ENCODE results near the gene ZNF677. TPM values are rescaled to one million over a fixed set of nuclear protein-coding genes. Genes with fewer than 3 reads are reported as not detected.
"Not testable (repeated sequence)": the region's sequence is repeated elsewhere in the genome, so short reads cannot be mapped to it uniquely, and the experiment has no call there.

ZNF677 gene
- 6.4 and 7.7 TPM in 2 replicates for total RNA-seq (2014; rRNA removed; shearing (Covaris generic))

DNA sequence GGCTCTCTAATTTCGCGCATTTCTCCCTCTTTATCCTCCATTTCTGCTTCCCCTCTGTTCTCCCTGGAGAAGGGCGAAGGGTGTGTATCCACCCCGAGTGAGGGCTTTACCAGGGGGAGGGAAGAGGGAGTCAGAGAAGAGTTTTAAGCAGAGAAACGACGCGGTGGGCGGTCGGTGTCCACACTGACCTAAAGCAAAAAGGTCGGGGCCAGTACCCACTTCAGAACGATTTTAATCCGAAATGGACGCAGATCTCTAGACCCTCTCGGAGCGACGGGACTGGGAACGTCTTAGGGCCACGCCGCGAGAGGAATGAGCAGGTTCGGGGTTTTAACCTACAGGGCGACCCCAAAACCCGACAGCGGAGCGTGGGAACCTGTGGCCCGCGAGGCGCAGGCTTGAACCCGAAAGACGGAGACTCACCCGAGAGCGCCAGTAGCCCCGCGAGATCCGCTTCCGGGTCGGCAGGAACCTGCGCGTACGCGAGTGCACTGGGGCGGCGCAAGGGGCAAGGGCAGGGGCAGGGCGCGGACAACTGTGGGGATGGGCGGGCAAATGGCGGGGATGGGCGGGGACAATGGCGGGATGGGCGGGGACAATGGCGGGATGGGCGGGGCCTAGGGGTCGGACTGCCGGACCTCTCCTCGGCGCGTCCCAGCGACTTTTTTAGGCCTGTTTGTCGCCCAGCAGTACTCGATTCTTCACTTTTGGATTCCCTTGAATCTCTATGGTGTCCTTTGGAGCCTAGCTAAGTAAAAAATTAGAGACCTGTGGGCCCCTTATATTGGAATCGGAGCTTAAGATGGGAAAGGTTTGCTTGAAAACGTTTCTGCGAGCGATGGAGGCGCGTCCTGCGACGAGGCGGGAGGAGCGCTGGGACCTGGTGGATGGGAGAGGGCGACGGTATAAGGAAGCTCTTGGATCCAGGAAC lies at the start of gene ZNF677:
Gene ZNF677, minus strand, starts transcription at position 463 of the 931 bp plus-strand sequence. CDS start 3,323 bp downstream, outside the sequence.
- peak; percentile 70 for DNase-seq (ENCODE audit: low read depth)

DNA sequence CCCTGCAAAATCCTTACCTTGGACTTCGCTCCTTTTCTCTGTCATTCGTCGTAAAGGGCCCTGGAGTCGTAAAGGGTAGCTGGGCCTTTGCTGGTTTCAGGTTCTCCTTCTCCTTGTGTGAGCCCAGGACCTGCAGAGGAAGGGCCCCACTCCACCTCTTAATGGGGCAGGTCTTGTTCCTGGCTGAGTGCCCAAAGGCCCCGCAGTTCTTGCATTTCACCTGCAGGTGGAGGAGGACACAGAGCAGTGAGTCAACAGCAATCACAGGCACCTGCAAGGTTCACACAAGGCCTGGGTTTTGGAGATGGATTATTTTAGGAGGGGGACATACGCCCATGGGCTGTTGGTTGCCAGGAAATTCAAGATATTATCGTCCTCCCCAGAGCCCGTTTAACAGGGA lies 46.7 kb upstream of the ZNF677 start:
- not testable (repeated sequence) for DNase-seq (ENCODE audit: low read depth)

DNA sequence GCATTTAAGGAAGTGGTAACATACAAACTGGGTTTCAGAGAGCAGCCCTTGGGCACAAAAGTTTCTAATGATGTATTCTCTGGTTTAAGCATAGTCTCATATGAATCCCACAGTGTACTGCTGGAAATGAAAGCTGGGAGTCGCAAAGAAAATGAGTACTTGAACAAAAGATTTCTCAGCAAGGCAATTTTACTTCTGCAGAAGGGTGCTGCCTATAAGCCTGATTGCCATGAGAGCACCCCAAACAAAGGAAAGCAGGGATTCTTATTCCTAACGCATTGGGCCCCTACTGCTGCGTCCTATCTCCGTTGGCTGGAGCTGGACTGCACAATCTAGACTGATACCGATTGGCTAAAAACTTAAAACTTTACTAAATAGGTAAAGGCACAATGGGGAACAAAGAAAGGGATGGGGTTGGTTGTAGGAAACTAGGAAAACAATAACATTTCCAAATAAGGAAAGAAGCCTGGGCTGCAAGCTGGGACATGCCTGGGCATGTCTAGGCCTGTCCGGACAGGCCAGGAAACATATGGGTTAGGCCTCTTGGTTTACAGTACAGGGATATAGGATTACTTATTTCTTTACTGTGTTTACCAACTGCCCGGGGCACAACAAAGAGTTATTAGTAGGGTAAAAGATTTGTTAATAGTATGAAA lies 40.2 kb upstream of the ZNF677 start:
- DNase-seq (ENCODE audit: low read depth), result no peak

DNA sequence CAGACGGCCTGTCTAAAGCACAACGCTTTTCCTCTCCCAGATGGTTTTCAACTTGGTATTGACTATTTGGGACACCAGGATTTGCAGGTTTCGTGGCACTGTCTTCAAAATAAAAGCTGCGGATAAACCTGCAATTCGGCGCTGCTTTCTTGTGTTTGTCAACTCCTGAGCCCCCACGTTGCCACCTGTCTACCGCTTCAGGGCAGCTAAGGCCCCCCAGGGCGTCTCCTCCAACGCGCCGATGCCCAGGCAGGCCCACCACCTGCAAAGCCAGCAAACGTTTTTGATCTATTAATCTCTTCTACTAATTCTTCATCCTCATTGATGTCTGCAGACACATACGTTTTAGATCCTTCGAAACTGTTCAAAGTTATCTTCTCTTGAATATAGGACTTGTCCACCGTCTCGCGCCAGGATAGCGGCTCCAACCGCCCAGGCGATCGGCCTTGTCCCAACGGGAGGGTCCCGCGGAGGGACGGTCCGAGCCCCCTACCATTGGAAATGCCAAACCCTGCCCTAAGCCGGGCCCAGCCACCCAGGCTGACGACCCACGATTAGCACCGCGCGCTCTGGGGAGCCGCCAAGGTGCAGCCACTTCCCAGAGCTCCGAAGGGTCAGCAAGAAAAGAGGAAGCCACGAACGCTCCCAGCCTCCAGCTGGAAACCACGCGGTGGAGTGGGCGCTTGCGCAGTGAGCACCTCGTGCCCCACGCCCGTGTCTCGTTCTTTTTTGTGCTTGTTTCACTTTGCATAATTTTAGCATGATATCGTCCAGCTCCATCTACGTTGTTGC lies 36.3 kb upstream of the ZNF677 start:
- no peak for DNase-seq (ENCODE audit: low read depth)

DNA sequence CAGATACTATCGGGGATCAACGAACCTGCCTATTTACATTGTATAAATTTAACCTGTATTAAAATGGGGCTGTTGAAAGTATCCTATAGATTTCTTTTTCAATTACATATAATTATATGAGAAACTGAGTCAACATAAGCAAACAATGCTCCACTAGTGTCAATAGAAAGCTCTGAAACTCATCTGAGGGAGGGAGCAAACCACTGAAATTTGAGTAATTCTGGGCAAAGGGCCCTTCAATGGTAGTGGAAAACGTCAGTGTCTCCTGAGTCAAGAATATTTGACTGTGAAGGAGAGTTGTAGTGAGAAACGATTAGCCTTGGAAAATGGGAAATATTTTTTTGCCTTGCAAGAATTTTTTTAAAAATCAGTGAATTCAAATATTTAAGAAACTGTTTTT lies 30.4 kb upstream of the ZNF677 start:
- DNase-seq (ENCODE audit: low read depth), result no peak

DNA sequence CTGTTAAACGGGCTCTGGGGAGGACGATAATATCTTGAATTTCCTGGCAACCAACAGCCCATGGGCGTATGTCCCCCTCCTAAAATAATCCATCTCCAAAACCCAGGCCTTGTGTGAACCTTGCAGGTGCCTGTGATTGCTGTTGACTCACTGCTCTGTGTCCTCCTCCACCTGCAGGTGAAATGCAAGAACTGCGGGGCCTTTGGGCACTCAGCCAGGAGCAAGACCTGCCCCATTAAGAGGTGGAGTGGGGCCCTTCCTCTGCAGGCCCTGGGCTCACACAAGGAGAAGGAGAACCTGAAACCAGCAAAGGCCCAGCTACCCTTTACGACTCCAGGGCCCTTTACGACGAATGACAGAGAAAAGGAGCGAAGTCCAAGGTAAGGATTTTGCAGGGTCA lies 27.3 kb upstream of the ZNF677 start:
- DNase-seq (ENCODE audit: low read depth), result not testable (repeated sequence)

DNA sequence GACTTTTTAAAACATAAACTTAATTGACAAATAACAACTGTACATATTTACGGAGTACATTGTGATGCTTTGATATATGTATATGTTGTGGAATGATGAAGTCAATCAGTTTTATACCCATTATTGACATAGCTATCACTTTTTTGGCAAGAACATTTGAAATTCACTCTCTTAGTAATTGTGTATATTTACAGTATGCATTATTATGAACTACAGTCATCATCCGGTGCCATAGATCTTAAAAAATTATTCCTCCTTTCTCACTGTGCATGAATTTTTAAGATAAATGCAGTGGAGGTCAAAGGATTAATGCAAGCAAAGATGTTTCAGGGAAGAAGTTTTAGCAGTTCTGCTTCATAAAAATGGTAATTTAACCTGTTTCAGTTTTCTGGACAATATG lies 20.8 kb upstream of the ZNF677 start:
- DNase-seq (ENCODE audit: low read depth), result no peak

DNA sequence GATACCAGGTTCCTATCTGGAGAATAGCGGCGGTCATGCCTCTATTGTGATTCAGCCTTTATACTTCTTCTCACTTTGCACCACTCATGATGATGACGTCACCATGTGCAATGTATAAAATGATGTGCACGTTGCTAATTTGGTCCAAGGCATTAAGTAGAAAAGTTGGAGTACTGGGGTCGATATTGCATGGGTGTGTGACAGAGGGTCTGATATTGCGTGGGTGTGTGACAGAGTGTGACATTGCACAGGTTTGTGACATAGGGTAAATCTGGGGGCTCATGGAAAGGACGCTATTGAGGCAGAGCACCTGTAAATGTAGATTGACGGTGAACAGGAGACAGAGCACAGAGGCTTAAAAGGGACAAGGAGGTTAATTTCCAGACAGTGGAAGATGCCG lies 17.4 kb upstream of the ZNF677 start:
- no peak for DNase-seq (ENCODE audit: low read depth)

DNA sequence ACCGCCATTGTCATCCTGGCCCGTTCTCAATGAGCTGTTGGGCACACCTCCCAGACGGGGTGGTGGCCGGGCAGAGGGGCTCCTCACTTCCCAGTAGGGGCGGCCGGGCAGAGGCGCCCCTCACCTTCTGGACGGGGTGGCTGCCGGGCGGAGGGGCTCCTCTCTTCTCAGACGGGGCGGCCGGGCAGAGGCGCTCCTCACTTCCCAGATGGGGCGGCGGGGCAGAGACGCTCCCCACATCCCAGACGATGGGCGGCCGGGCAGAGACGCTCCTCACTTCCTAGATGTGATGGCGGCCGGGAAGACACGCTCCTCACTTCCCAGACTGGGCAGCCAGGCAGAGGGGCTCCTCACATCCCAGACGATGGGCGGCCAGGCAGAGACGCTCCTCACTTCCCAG lies 15.2 kb upstream of the ZNF677 start:
- not testable (repeated sequence) for DNase-seq (ENCODE audit: low read depth)

DNA sequence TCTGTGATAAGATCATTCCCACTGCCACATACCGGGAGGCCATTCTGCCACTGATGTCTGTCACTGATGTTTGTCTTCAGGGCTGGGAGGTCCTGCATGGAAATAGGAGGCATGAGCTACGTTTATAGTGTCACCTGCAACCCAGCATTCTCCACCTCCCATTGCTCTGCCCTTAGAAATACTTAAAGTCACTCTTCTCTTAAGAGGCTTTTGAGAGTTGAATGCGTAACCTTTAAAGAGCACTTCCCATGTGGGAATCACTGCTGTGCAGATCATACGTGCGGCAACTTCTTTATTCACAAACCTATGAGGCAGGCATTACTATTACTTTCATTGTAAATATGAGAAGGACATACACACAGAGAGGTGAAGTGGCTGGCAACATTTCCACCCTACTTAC lies 12.9 kb upstream of the ZNF677 start, which contains the start of gene VN1R4:
Gene VN1R4, minus strand, starts transcription at position 101 of the 400 bp plus-strand sequence. Its CDS starts 58 bp downstream, at position 43.
- DNase-seq (ENCODE audit: low read depth), result not testable (repeated sequence)

DNA sequence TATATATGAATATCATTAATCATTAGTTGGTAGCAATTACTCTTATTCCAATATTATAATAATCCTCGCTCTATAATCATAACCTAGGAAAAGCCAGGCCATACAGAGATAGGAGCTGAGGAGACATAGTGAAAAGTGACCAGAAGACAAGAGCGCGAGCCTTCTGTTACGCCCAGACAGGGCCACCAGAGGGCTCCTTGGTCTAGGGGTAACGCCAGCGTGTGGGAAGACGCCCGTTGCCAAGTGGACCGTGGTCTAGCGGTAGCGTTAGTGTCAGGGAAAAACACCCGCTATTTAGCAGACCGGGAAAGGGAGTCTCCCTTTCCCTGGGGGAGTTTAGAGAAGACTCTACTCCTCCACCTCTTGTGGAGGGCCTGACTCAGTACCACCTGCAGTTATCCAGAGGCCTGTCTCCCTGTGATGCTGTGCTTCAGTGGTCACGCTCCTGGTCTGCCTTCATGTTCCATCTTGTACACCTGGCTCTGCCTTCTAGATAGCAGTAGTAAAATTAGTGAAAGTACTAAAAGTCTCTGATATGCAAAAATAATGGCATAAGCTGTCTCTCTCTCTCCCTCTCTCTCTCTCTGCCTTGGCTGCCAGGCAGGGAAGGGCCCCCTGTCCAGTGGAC lies 3.2 kb upstream of the ZNF677 start, which contains the start of gene VN1R2:
Gene VN1R2, plus strand, starts transcription at position 578 of the 628 bp plus-strand sequence. CDS start 84 bp downstream, outside the sequence.
- DNase-seq (ENCODE audit: low read depth), result not testable (repeated sequence)

DNA sequence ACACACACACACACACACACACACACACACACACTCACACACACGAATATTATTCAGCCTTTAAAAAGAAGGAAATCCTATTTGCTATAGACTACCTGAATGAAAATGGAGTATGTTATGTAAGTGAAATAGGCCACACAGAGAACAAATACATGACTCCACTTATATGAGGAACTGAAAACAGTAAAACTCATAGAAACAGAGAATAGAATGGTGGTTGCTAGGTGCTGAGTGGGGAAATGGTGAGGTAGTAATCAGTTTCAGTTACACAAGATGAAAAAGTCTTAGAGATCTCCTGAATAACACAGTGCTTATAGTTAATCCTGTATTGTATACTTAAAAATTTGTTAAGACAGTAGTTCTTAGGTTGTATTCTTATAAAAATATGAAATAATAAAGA lies 8.2 kb downstream of the ZNF677 start:
- DNase-seq (ENCODE audit: low read depth), result no peak

DNA sequence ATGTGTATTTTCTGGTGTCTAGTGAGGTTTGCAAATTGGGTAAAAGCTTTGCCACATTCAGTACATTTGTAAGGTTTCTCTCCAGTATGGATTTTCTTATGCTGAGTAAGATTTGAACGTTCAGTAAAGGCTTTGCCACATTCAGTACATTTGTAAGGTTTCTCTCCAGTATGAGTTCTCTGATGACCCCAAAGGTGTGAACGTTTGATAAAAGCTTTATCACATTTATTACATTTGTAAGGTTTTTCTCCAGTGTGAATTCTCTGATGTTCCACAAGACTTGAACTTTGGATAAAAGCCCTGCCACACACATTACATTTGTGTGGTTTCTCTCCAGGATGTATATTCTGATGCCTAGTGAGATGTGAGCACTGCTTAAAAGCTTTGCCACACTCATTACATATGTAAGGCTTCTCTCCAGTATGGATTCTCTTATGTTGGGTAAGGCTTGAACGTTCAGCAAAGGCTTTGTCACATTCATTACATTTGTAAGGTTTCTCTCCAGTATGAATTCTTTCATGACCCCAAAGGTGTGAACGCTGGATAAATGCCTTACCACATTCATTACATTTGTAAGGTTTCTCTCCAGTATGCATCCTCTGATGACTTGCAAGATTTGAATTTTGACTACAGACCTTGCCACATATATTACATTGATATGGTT lies 17.4 kb downstream of the ZNF677 start:
- no peak for DNase-seq (ENCODE audit: low read depth)

DNA sequence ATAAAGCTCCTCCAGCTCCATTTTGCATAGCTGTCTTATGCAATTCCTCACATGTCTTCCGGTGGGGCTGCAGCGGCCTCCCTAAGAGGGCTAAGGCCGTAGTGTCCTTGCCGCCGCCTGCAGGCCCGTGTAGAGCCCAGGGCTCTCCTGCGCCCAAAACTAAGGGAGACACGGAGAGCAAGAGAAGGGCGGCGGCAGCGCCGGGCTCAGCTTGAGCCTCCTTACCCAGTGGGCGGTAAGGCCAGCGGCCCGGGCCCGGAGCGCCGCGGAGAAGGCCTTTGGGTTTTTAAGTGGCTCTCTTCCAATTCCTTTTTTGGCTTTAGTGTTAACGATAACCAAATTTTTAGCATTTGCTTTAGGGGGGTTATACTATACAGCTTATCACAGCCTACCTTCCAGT lies 30.1 kb downstream of the ZNF677 start:
- no peak for DNase-seq (ENCODE audit: low read depth)

DNA sequence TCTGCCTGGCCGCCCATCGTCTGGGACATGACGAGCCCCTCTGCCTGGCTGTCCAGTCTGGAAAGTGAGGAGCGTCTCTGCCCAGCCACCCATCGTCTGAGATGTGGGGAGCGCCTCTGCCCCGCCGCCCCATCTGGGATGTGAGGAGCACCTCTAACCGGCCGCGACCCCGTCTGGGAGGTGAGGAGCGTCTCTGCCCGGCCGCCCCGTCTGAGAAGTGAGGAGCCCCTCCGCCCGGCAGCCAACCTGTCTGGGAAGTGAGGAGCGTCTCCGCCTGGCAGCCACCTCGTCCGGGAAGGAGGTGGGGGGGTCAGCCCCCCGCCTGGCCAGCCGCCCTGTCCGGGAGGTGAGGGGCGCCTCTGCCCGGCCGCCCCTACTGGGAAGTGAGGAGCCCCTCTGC lies 32.0 kb downstream of the ZNF677 start:
- DNase-seq (ENCODE audit: low read depth), result not testable (repeated sequence)

DNA sequence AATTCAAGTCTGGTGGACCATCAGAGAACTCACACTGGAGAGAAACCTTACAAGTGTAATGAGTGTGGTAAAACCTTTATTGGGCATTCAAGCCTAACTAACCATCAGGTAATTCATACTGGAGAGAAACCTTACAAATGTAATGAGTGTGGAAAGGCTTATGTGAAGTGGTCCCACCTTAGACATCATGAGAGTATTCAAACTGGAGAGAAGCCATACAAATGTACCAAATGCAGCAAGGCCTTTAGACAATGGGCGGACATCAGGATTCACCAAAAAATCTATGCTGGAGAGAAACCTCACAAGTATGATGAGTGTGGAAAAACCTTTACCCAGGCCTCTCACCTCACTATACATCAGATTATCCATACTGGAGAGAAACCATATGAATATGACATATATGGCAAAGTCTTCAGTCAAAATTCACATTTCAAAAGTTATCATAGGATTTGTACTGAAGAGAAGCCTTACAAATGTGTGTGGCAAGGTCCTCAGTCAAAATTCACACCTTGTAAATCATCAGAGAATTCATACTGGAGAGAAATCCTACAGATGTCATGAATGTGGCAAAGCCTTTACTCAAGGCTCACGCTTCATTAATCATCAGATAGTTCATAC lies 41.9 kb downstream of the ZNF677 start:
- DNase-seq (ENCODE audit: low read depth), result no peak

DNA sequence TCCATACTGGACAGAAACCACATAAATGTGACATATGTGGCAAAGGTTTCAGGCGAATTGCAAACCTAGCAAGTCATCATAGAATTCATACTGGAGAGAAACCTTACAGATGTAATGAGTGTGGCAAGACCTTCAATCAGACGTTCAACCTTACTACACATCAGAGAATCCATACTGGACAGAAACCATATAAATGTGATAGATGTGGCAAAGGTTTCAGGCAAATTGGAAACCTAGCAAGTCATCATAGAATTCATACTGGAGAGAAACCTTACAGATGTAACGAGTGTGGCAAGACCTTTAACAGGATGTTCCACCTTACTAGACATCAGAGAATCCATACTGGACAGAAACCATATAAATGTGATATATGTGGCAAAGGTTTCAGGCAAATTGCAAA lies 43.1 kb downstream of the ZNF677 start:
- DNase-seq (ENCODE audit: low read depth), result not testable (repeated sequence)

DNA sequence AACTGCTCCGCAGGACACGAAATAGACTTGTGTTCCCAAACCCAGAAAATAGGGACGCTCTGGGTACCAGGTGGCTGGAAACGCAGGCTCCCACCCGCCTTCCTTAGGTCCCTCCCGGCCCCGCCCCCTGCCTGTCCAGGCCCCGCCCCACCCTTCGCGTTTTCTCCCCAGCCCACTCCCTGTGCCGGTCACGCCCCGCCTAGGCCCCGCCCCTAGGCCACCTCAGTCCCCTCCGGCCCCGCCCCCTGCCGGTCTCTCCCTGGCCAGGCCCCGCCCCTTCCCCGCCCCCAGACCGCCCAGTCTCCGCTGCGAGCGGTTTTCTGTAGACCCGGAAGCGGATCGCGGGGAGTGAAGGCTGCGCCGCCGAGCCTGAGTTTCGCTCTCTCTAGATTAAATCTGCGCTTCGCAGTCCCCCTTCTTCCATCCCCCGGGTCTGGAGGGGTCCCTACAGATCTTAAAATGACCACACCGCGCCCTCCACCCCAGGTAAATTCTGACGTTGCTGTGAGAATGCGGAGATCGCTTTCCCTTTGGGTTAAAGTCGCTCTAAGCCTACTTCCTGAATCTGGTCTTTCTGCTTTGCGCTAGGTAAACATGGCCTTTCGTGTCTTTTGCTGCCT lies 57.8 kb downstream of the ZNF677 start:
- peak; percentile 71 for DNase-seq (ENCODE audit: low read depth)

DNA sequence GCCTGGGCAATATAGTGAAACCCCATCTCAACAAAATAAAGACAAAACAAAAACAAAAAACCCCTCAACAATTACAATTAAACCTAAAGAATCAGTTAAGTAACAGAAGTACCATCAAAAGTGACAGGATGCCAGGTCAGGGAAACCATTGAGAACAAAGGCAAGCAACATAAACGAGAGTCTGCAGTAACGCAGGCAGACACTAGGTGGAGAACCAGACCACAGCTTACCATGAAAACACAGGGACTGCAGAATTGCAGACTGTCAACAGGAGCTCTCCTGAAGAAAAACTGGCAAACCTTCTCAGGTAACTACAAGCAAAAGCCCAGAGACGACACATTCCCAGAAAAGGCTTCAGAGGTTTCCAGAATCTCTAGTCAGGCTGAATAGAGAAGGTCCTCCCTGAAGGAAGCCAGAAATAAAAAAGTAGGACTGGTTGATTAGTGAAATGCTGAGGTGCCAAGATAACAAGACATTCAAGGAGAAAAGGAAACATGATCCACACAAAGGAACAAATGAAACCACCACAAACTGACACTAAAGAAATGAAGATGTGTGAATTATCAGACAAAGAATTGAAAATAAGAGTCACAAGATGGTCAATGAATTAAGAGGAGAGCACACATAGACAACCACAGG lies 59.3 kb downstream of the ZNF677 start:
- peak; percentile 74 for DNase-seq (ENCODE audit: low read depth)
